DMS 273 treated with DMSO at 0.1 percent for 48 hours (cell line): Measurements from ENCODE around the gene SUPT6H.

Experiments used
- DNase-seq: peaks from one replicate; lab custom pipeline; 2025; lab: John Stamatoyannopoulos, UW

The SUPT6H gene

DNA sequence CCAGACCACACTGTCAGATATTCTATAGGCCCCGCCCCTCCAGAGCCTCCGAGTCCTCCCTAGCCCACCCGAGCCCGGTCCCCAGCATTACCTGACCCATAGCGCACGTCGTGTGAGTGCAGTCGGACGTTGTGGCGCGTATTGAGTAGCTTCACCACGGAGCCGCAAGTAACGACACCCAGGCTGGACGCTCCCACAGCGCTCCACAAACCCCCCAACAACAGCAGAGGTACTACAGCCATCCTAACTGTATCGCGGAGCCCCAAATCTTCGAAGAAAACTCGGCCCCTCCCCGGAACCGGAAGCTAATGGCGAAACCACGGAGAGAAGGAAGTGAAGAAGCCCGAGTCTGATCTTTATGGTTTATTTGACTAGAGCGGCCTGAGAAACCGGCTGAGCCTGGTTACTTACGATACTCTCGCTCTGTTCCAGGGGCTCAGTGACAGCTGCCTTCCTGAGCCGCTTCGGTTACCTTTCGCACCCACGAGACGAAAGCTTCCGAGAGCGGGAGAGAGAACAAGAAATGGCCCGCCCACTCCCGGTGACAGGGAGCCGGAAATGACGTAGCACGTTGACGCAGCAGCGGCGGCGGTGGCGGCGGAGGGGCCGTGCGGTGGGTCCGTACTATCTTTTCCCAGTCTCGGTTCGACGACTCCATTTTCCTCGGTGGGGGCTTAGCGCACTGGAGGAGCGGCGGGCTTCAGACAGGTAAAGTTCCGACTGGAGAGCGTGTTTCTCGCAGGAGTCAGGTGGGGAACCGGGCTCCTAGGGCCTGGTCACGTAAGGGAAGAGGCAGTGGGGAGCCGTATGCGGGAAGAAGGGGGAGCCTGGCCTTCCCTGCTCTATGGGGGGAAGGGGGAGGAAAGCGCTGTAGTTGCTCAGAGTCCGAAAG is at the start of gene SUPT6H, which contains the start of gene SDF2:
Gene SUPT6H, plus strand, starts transcription at position 571 of the 892 bp plus-strand sequence. CDS start 11,197 bp downstream, outside the sequence.
Gene SDF2, minus strand, starts transcription at position 272 of the 892 bp plus-strand sequence. Its CDS starts 30 bp downstream, at position 242.
- peak; percentile 82 for DNase-seq

DNA sequence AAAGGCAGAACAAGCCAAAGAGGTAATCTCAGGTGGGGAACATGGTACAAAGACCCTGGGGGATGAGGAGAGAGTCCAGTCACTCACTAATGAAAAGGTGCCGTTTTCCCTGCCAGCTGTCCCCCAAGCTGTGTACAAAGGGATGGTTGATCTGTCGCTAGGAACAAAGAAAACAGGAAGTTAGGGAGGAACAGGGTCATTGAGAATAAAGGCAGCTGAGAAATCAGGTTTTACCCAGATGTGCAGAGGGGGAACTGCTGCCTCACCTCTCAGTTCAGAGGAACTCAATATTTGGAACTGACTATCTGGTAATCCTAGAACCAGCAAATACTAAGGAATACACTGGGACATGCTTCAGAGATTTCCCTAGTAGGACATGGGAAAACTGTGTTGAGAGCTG is 49.5 kb upstream of the SUPT6H start:
- no peak for DNase-seq

DNA sequence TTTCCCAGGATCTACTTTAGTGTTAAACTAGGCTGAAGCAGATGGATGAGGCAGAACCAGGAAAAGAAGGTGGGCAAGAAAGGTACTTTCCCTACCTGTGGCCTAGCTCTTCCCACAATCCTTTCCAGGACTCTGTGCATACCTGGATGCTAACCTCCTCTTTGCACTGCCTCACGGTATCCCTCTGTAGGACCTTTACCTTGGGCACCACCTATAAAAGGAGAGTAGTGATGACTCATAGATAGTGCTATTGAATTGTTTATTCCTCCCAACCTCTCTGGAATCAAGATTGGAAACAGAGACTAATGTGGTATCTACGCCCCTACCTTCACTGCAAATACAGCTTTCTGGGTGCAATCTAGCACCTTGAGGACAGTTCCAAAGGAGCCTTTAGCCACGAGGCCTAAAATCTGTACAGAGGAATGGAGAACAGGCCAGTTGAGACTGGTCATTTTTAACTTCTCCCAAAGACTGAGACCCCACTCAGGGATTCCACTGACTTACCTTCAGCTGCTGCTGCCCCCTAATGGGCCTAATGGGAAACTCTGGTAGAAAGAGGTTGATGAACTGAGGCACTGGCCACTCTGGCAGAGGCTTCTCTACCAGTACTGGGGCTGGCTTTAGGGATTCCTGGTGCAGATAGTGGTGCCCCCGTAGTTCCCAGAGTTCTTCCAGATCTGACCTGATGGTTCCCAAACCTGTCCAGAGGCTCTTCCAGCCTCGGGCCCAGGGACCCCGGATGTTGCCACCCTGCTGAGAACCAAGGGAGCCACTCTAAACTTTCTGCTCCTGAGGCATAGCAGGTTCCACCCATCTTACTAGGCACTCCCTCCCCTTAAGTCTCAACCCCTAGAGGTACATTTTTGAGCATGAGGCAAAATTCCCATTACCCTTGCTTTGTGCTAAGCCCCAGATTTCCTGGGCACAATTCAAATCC is 48.8 kb upstream of the SUPT6H start:
- DNase-seq = no peak

- DNase-seq = no peak
Observed at GRCh38 chr17:28613931-28614381, 48.0 kb upstream of the SUPT6H start, which contains the start of gene RSKR. Gene RSKR, minus strand, starts transcription at chr17:28614185. Its CDS starts 24 bp downstream, at chr17:28614161.

- no peak for DNase-seq
Observed at GRCh38 chr17:28615260-28615940, 46.6 kb upstream of the SUPT6H start.

DNA sequence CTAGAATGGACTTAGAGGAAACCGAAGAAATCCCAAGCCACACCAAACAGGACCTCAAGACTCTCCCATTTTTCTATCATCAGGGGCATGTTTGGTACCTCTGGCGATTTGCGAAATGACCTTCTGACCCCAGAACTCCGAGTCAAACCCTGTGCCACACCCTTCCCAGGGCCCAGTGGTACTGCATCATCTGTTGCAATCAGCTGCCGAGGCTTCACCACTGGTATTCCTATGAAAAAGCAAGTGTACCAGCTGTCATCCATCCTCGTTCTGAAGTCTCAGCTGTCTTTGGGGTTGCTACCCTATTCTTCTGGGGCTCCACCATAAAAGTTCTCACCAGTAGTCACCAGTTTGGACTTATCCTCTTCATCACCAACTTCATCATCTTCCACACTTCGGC is 45.7 kb upstream of the SUPT6H start:
- DNase-seq = no peak

- no peak for DNase-seq
Observed at GRCh38 chr17:28618464-28618863, 43.5 kb upstream of the SUPT6H start.

GRCh38 chr17:28620010-28620409 is 42.0 kb upstream of the SUPT6H start:
- no peak for DNase-seq

GRCh38 chr17:28622186-28622585 is 39.8 kb upstream of the SUPT6H start:
- no peak for DNase-seq

- no peak for DNase-seq
Observed at GRCh38 chr17:28623696-28624095, 38.3 kb upstream of the SUPT6H start.

DNA sequence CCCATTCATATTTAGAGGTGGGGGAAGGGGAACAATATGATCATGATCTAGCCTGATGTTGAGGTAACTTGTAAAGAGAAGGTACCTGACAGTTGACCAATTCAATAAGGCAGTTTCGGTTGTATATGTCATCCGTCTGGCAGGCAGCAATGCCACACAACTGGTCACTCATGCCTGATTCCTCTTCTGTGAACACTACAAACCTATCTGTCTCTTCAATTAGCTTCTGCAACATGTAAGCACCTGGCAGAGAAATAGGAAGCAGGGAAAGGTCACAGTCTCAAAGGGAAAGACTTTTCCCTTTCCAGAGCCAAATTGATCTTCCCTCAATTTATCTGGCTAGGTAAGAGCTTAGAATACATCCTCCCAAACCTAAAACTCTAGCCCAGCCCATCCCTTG is 37.9 kb upstream of the SUPT6H start:
- no peak for DNase-seq

GRCh38 chr17:28626818-28627217 is 35.2 kb upstream of the SUPT6H start:
- no peak for DNase-seq

GRCh38 chr17:28634206-28634865 is 27.7 kb upstream of the SUPT6H start:
- no peak for DNase-seq

- no peak for DNase-seq
Observed at GRCh38 chr17:28635506-28635905, 26.5 kb upstream of the SUPT6H start.

- no peak for DNase-seq
Observed at GRCh38 chr17:28641579-28641978, 20.4 kb upstream of the SUPT6H start.

GRCh38 chr17:28643983-28644786 is 17.8 kb upstream of the SUPT6H start:
- no peak for DNase-seq

DNA sequence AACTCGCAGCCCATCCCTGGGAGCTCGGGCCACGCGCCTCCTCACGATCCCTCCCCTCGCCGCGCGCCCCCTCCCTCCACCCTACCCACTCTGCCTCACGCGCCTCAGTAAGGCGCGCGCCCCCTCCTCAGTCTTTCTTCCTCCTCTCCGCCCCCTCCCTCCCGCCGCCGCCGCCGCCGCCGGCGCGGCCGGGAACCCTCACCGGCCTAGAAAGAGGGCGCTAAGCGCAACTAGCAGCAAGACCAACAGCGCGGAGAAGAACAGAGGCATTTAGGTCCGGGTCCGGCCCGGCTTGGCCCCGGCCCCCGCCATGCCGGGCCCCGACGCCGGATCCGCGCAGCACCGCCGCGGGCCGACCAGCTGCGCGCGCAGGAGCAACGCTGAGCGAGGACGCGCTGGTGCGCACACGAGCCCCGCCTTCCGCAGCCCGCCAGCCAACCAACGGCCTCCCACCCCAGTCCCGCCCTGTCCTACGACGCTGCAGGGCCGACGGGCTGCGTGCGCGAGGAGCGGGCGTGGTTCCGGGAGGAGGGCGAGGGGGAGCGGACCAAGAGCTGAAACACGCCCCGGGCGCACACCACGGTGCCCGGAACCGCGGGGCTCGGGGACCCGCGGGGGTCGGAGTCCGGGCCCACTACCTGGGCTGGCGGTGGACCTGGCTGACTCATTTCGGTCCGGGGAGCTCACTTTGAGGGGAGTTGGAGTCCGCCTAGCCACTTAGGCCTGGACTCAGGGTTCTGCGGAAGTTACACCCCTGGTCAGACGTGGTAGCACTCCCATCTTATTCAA is 17.0 kb upstream of the SUPT6H start, which contains the start of gene BLTP2:
Gene BLTP2, minus strand, starts transcription at position 372 of the 789 bp plus-strand sequence. Its CDS starts 102 bp downstream, at position 270.
- DNase-seq = peak; percentile 90

DNA sequence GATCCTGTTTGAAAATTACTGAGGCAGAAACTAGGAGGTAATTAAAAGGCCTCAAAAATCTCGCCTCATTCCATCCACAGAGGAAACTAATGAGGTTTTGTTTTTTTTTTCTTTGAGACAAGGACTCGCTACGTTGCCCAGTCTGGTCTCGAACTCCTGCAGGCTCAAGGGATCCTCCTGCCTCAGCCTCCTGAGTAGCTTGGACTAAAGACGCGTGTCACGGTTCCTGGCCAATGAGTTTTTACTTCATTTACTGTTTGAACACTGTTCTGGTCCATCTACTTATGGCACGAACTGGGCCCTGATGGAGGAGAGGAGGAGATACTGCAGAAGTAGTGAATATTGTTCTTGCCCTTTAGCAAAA is 16.4 kb upstream of the SUPT6H start:
- no peak for DNase-seq

GRCh38 chr17:28646039-28646754 is 15.8 kb upstream of the SUPT6H start:
- no peak for DNase-seq
